PC-3 (cell line): Measurements from ENCODE around the gene NAV2. TPM values are rescaled to one million over a fixed set of nuclear protein-coding genes. Genes with fewer than 3 reads are reported as not detected.

Source experiments
- ATAC-seq: fragments of 200-7000 bp; cut with Tn5 transposase; 2 replicates; pipeline ENCODE4 v1.9.1; 2020; ENCODE audit warnings: mild to moderate bottlenecking, moderate library complexity
- BruUV-seq: library from RNA; stranded (reverse); fragments of 400-500 nt; replicated peaks from 2 replicates; lab custom pipeline; 2021; lab: Mats Ljungman, UMichigan
- CTCF ChIA-PET: fragments of 300-600 bp; sonication (Branson Sonifier 250); formaldehyde crosslinking; loops from one replicate; lab custom pipeline; 2022; ENCODE audit warnings: antibody characterized with exemption; lab: Charles Lee
- POLR2A ChIA-PET: fragments of 300-600 bp; sonication (Branson Sonifier 250); formaldehyde crosslinking; loops from one replicate; lab custom pipeline; 2022; ENCODE audit warnings: antibody characterized with exemption; ENCODE audit not compliant: unreplicated experiment; lab: Charles Lee
- DNase-seq: peaks from one replicate; pipeline ENCODE4 v3.0.0-alpha.2; 2015
- H2AFZ ChIP-seq: fragments of 300-600 bp; sonication (generic); 2 replicates; pipeline ENCODE4 v1.6.0; 2016; ENCODE audit warnings: antibody characterized with exemption, low read length
- H3F3A ChIP-seq: fragments of 300-600 bp; sonication (generic); one replicate; pipeline ENCODE4 v1.6.0; 2017; ENCODE audit warnings: antibody characterized with exemption, low read length, control low read depth, mild to moderate bottlenecking; ENCODE audit not compliant: unreplicated experiment
- H3K27ac ChIP-seq: fragments of 300-600 bp; sonication (generic); 2 replicates; pipeline ENCODE4 v1.5.1; 2016; ENCODE audit warnings: mild to moderate bottlenecking, low read length
- H3K27me3 ChIP-seq: fragments of 300-600 bp; sonication (generic); 2 replicates; pipeline ENCODE4 v1.6.1; 2016; ENCODE audit warnings: low read length, mixed read lengths
- H3K36me3 ChIP-seq: fragments of 300-600 bp; sonication (generic); 2 replicates; pipeline ENCODE4 v1.6.1; 2016; ENCODE audit warnings: low read depth, mixed run types, low read length, mixed read lengths
- H3K4me1 ChIP-seq: fragments of 300-600 bp; sonication (generic); 2 replicates; pipeline ENCODE4 v1.5.1; 2016; ENCODE audit warnings: low read length; ENCODE audit not compliant: insufficient read depth
- H3K4me2 ChIP-seq: fragments of 300-600 bp; sonication (generic); 2 replicates; pipeline ENCODE4 v1.6.0; 2016; ENCODE audit warnings: low read length
- H3K4me3 ChIP-seq: fragments of 300-600 bp; sonication (generic); 2 replicates; pipeline ENCODE4 v1.5.1; 2016; ENCODE audit warnings: mild to moderate bottlenecking, low read length, mixed read lengths
- H3K79me2 ChIP-seq: fragments of 300-600 bp; sonication (generic); 2 replicates; pipeline ENCODE4 v1.6.1; 2017; ENCODE audit warnings: low read length, mixed read lengths
- H3K9ac ChIP-seq: fragments of 300-600 bp; sonication (generic); 2 replicates; pipeline ENCODE4 v1.6.0; 2016; ENCODE audit warnings: mild to moderate bottlenecking, low read length
- H3K9me2 ChIP-seq: fragments of 300-600 bp; sonication (generic); replicated peaks from 2 replicates; pipeline ENCODE4 v1.6.1; 2016; ENCODE audit warnings: mixed run types, low read length, mixed read lengths
- H3K9me3 ChIP-seq: fragments of 300-600 bp; sonication (generic); 2 replicates; pipeline ENCODE4 v1.6.1; 2016; ENCODE audit warnings: low read length, mixed read lengths
- H4K20me1 ChIP-seq: fragments of 300-600 bp; sonication (generic); 2 replicates; pipeline ENCODE4 v1.6.1; 2016; ENCODE audit warnings: low read length, mixed read lengths
- EZH2 ChIP-seq: fragments of 300-600 bp; sonication (generic); IDR thresholded peaks from one replicate; pipeline ENCODE4 v1.6.1; 2017; ENCODE audit warnings: antibody characterized with exemption, mild to moderate bottlenecking, low read length; ENCODE audit not compliant: unreplicated experiment
- EZH2phosphoT487 ChIP-seq: fragments of 300-600 bp; sonication (generic); IDR thresholded peaks from 2 replicates; pipeline ENCODE4 v1.6.1; 2018; ENCODE audit warnings: mild to moderate bottlenecking, antibody characterized with exemption, low read length, borderline replicate concordance
- intact Hi-C: fragments of 100-400 bp; cut with micrococcal nuclease; formaldehyde crosslinking; loops from 2 replicates; pipeline ENCODE4 v1.9.0; 2023
- total RNA-seq: library from RNA; depleted of rRNA; stranded (reverse); fragments of >200 nt; gene quantifications from 2 replicates; pipeline ENCODE4 v1.2.3, GENCODE V29; 2014
- TF ChIP-seq, protein P1 (sequence below): fragments of 300-600 bp; sonication (generic); conservative IDR thresholded peaks from 2 replicates; pipeline ENCODE4 v1.5.1; 2017; ENCODE audit warnings: antibody characterized with exemption, low read depth, mild to moderate bottlenecking, low read length

The NAV2 gene
- total RNA-seq, 1 experiment from 2014 or later, result 10.4 TPM

DNA sequence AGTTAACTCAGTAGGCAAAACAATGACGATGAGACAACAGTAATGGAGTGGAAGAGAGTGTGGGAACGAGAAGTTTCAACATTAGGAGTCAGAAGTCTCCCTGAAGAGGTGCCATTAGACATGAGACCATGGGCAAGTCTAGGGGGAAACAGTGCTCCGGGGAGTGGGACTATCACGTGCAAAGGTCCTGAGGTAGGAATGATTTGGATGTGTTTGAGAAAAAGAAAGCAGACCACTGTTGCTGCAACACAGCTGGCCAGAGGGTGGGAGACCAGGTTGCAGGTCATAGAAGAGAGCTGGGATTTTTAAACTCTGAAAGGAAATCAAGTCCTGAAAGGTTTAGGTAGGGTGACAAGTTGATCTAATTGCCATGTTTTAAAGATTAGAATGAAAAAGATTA is 63.0 kb downstream of the NAV2 start:
- intact Hi-C loops, result no loop called here
- Histone ChIP-seq H3F3A (no peaks in the 10 kb centered on the region), H3K36me3 (no peaks in the 10 kb centered on the region), H3K27me3 (no peaks in the 10 kb centered on the region), H4K20me1 (0 out of 2 replicates have a peak, but pooled peaks cover 14% of the 10 kb centered on the region), H3K9me2 (no peaks in the 10 kb centered on the region), H3K27ac (no peak overlapping the region), H3K9me3 (no peaks in the 10 kb centered on the region), H3K9ac (no peak overlapping the region), H3K4me3 (no peak overlapping the region), H3K79me2 (peaks cover 37% of the 10 kb centered on the region), H3K4me2 (no peak overlapping the region), H3K4me1 (peaks cover 13% of the 10 kb centered on the region; the same call in 1 of the 2 replicates), H2AFZ (no peak overlapping the region)
- ChIA-PET CTCF (no interaction called here), POLR2A (no interaction called here)
- TF ChIP-seq EZH2phosphoT487, result no peak
- TF ChIP-seq, protein P1, sequence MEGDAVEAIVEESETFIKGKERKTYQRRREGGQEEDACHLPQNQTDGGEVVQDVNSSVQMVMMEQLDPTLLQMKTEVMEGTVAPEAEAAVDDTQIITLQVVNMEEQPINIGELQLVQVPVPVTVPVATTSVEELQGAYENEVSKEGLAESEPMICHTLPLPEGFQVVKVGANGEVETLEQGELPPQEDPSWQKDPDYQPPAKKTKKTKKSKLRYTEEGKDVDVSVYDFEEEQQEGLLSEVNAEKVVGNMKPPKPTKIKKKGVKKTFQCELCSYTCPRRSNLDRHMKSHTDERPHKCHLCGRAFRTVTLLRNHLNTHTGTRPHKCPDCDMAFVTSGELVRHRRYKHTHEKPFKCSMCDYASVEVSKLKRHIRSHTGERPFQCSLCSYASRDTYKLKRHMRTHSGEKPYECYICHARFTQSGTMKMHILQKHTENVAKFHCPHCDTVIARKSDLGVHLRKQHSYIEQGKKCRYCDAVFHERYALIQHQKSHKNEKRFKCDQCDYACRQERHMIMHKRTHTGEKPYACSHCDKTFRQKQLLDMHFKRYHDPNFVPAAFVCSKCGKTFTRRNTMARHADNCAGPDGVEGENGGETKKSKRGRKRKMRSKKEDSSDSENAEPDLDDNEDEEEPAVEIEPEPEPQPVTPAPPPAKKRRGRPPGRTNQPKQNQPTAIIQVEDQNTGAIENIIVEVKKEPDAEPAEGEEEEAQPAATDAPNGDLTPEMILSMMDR, result no peak
- TF ChIP-seq EZH2, result no peak
- DNase-seq (no peak), ATAC-seq (no peak)
- no TSS peak for BruUV-seq

DNA sequence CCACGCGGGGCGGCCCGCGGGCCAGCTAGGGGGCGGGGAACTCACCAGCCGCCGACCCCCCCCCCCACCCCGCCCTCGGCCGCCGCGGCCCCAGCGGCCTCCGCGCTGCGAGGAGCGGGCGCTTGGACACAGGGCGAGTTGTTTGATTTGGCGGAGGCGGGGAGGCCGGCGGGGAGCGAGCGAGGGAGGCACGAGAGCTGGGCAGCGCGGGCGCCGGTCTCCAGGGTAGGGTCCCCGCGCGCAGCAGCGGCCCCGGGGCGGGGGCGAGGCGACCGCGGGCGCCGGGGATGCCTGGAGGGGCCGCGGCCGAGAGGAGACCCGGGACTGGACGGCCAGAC is 64.4 kb downstream of the NAV2 start:
- Histone ChIP-seq H3K9me3 (no peaks in the 10 kb centered on the region), H3K36me3 (no peaks in the 10 kb centered on the region), H3K4me1 (peaks cover 12% of the 10 kb centered on the region; the same call in 1 of the 2 replicates), H3F3A (no peaks in the 10 kb centered on the region), H3K9ac (peak overlapping the region; percentile 67; the same call in 1 of the 2 replicates), H3K4me2 (peak overlapping the region; percentile 82), H3K79me2 (peaks cover 46% of the 10 kb centered on the region), H3K9me2 (no peaks in the 10 kb centered on the region), H3K27me3 (no peaks in the 10 kb centered on the region), H3K4me3 (peak overlapping the region; percentile 70), H4K20me1 (0 out of 2 replicates have a peak, but pooled peaks cover 4% of the 10 kb centered on the region), H3K27ac (peak overlapping the region; percentile 42), H2AFZ (peak overlapping the region; percentile 81)
- ATAC-seq (peak; percentile 68), DNase-seq (peak; percentile 4)
- ChIA-PET CTCF (interaction anchor here (0.6 kb wide), 1 partner anchor 126 kb away, joined by 4 read pairs; no protein-coding TSS in a partner anchor), POLR2A (interaction anchor here (0.6 kb wide), 1 partner anchor 59 kb away, joined by 7 read pairs; no protein-coding TSS in a partner anchor)
- TF ChIP-seq EZH2, result no peak
- TF ChIP-seq, protein P1, result no peak
- TF ChIP-seq EZH2phosphoT487, result no peak
- intact Hi-C loops, result no loop called here
- no TSS peak for BruUV-seq

DNA sequence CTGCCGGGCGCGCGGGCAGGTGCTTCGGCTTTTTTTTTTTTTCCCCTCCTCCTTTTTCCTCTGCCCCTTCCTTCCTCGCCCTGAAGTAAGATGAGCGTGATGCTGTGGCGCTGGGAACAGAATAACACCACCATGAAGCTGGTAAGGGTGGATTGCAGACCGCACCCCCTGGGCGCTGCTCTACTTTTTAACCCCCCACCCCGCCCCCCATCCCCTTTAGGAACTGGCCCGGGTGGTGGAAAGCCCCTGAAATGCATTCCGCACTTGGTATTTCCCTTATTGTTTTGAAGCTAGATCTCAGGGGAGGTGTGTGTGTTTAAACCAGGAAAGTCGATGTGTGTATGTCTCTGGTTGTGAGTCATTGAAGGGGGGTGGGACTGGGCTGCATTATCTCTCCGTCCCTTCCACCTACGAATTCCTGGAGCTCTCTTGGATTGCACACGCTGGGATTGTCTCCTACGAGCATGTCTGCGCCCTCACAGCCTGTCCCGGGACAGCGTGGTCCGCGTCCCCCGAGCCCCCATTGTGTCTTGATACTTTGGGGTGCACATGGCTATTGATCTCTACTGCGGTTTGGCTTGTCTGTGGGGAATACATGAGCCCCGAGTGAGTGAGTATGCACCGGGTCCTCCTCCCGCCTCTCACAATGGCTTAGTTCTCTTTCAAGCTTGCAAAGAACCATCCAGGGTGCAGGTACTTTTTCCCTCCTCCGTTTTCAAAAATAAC is 64.9 kb downstream of the NAV2 start:
- ChIA-PET POLR2A (interaction anchor here (0.6 kb wide), 1 partner anchor 60 kb away, joined by 7 read pairs; no protein-coding TSS in a partner anchor), CTCF (interaction anchor here (0.6 to 0.7 kb wide), 2 partner anchors 126 to 217 kb away, joined by 4 to 5 read pairs; no protein-coding TSS in a partner anchor)
- Histone ChIP-seq H3K4me3 (peak overlapping the region; percentile 70), H3K27me3 (no peaks in the 10 kb centered on the region), H3F3A (no peaks in the 10 kb centered on the region), H3K4me1 (peaks cover 12% of the 10 kb centered on the region; the same call in 1 of the 2 replicates), H2AFZ (peak overlapping the region; percentile 81), H3K9ac (peak overlapping the region; percentile 67; the same call in 1 of the 2 replicates), H3K9me3 (no peaks in the 10 kb centered on the region), H3K36me3 (no peaks in the 10 kb centered on the region), H3K9me2 (no peaks in the 10 kb centered on the region), H3K4me2 (peak overlapping the region; percentile 80), H3K79me2 (peaks cover 51% of the 10 kb centered on the region), H3K27ac (peak overlapping the region; percentile 42), H4K20me1 (0 out of 2 replicates have a peak, but pooled peaks cover 4% of the 10 kb centered on the region)
- TF ChIP-seq EZH2phosphoT487 (no peak), EZH2 (no peak)
- TF ChIP-seq, protein P1, result no peak
- no TSS peak for BruUV-seq
- intact Hi-C loops, result no loop called here
- DNase-seq (peak; percentile 60), ATAC-seq (peak; percentile 76)
